Measurements from ENCODE around the gene E2F1. TPM values are rescaled to one million over a fixed set of nuclear protein-coding genes. Genes with fewer than 3 reads are reported as not detected.

The E2F1 gene
- total and polyA plus RNA-seq, 8 donors = 2.3 to 24.9 (median 4.6) TPM

- Histone ChIP-seq H3K4me3 (no peak overlapping the region), H3K9me3 (no peaks in the 10 kb centered on the region), H3K27me3 (no peaks in the 10 kb centered on the region), H3K4me1 (peaks cover 53 to 91% (median 86%) of the 10 kb centered on the region in 4 donors), H3K36me3 (peaks cover 0 to 33% (median 23%) of the 10 kb centered on the region in 4 donors), H3K27ac (peak overlapping the region; percentile 6 to 94 (median 42))
- 56 to 76% (median 62%) methylated on average over 6 of the region's 6 CpGs for WGBS, 5 donors
- DNase-seq = peak in 1 of 2 donors; percentile 64
- intact Hi-C loops (cut with DNase I; ENCODE audit: low total_unique reads) = no loop called here
- TF ChIP-seq CTCF (IDR thresholded peaks at IDR 0.05) (no peak), EP300 (IDR thresholded peaks at IDR 0.05) (no peak), POLR2A (IDR thresholded peaks at IDR 0.05) (no peak), POLR2AphosphoS5 (IDR thresholded peaks at IDR 0.05) (no peak)
Measured at GRCh38 chr20:33670715-33671499, 15.3 kb downstream of the E2F1 start.

GRCh38 chr20:33669873-33670640 is 16.1 kb downstream of the E2F1 start:
- peaks cover 0 to 33% (median 23%) of the 10 kb centered on the region in 4 donors for H3K36me3 ChIP-seq
- H3K27me3 ChIP-seq = no peaks in the 10 kb centered on the region
- 62 to 78% (median 68%) methylated on average over 13 of the region's 13 CpGs for WGBS, 5 donors
- H3K4me1 ChIP-seq = peaks cover 52 to 91% (median 84%) of the 10 kb centered on the region in 4 donors
- H3K4me3 ChIP-seq = no peak overlapping the region
- no peaks in the 10 kb centered on the region for H3K9me3 ChIP-seq
- DNase-seq = no peak
- no peak for TF ChIP-seq POLR2A (IDR thresholded peaks at IDR 0.05)
- TF ChIP-seq EP300 (IDR thresholded peaks at IDR 0.05) = no peak
- TF ChIP-seq CTCF (IDR thresholded peaks at IDR 0.05) = no peak
- TF ChIP-seq POLR2AphosphoS5 (IDR thresholded peaks at IDR 0.05) = no peak
- H3K27ac ChIP-seq = peak overlapping the region in 4 of 5 donors; percentile 6 to 94 (median 40)
- intact Hi-C loops (cut with DNase I; ENCODE audit: low total_unique reads) = no loop called here

GRCh38 chr20:33669224-33669623 is 17.0 kb downstream of the E2F1 start:
- no peak for DNase-seq
- no peaks in the 10 kb centered on the region for H3K27me3 ChIP-seq
- no peaks in the 10 kb centered on the region for H3K9me3 ChIP-seq
- intact Hi-C loops (cut with DNase I; ENCODE audit: low total_unique reads) = no loop called here
- WGBS, 5 donors = 93 to 98% (median 96%) methylated on average over 5 of the region's 5 CpGs
- peak overlapping the region in 3 of 5 donors; percentile 42 to 94 (median 93) for H3K27ac ChIP-seq
- no peak for TF ChIP-seq POLR2AphosphoS5 (IDR thresholded peaks at IDR 0.05)
- no peak for TF ChIP-seq CTCF (IDR thresholded peaks at IDR 0.05)
- no peak for TF ChIP-seq EP300 (IDR thresholded peaks at IDR 0.05)
- no peak for TF ChIP-seq POLR2A (IDR thresholded peaks at IDR 0.05)
- H3K4me1 ChIP-seq = peaks cover 57 to 92% (median 83%) of the 10 kb centered on the region in 4 donors
- H3K36me3 ChIP-seq = peaks cover 0 to 33% (median 23%) of the 10 kb centered on the region in 4 donors
- no peak overlapping the region for H3K4me3 ChIP-seq

- H3K4me3 ChIP-seq = no peak overlapping the region
- TF ChIP-seq POLR2A (IDR thresholded peaks at IDR 0.05) (no peak), CTCF (IDR thresholded peaks at IDR 0.05) (no peak)
- DNase-seq = no peak
- peaks cover 0 to 33% (median 23%) of the 10 kb centered on the region in 4 donors for H3K36me3 ChIP-seq
- H3K27ac ChIP-seq = peak overlapping the region in 4 of 5 donors; percentile 89 to 96 (median 94)
- 56 to 81% (median 63%) methylated on average over 13 of the region's 13 CpGs for WGBS, 5 donors
- H3K9me3 ChIP-seq = no peaks in the 10 kb centered on the region
- H3K4me1 ChIP-seq = peaks cover 61 to 93% (median 86%) of the 10 kb centered on the region in 4 donors
- intact Hi-C loops (cut with DNase I; ENCODE audit: low total_unique reads) = no loop called here
- no peaks in the 10 kb centered on the region for H3K27me3 ChIP-seq
Measured at GRCh38 chr20:33668466-33669155, 17.6 kb downstream of the E2F1 start.

All from stomach (tissue), 9 donors.